ENCODE measurements around the gene RNF157. TPM values are rescaled to one million over a fixed set of nuclear protein-coding genes. Genes with fewer than 3 reads are reported as not detected.

Gene RNF157
- total RNA-seq, 1 experiment from 2014 or later: 29.3 TPM

DNA sequence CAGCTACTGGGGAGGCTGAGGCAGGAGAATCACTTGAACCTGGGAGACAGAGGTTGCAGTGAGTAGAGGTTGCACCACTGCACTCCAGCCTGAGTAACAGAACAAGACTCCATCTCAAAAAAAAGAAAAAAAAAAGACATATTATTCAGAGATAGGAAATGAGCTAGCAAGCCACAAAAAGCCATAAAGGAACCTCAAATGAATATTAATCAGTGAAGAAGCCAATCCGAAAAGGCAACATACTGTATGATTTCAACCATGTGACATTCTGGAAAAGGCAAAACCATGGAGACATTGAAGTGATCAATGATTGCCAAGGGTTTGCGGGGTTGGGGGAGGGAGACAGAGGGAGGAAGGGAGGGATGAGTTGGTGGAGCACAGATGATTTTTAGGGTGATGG is 128.3 kb downstream of the RNF157 start:
- Mint-ChIP-seq H3K4me3 (ENCODE audit: unreplicated experiment) (no peak overlapping the region), H3K36me3 (ENCODE audit: insufficient read depth, unreplicated experiment) (peaks cover 6% of the 10 kb centered on the region), H3K4me1 (ENCODE audit: low read depth, unreplicated experiment) (no peaks in the 10 kb centered on the region), H3K27me3 (ENCODE audit: insufficient read depth, unreplicated experiment) (no peaks in the 10 kb centered on the region), H3K27ac (ENCODE audit: unreplicated experiment) (no peak overlapping the region), H3K9me3 (ENCODE audit: unreplicated experiment) (peaks cover 9% of the 10 kb centered on the region)
- H3K4me1 ChIP-seq: no peaks in the 10 kb centered on the region
- H3K27me3 ChIP-seq (replicated peaks; ENCODE audit: control insufficient read depth, insufficient read depth, low read length): no peaks in the 10 kb centered on the region
- H3K9me3 ChIP-seq: no peaks in the 10 kb centered on the region
- TF ChIP-seq, protein P1, sequence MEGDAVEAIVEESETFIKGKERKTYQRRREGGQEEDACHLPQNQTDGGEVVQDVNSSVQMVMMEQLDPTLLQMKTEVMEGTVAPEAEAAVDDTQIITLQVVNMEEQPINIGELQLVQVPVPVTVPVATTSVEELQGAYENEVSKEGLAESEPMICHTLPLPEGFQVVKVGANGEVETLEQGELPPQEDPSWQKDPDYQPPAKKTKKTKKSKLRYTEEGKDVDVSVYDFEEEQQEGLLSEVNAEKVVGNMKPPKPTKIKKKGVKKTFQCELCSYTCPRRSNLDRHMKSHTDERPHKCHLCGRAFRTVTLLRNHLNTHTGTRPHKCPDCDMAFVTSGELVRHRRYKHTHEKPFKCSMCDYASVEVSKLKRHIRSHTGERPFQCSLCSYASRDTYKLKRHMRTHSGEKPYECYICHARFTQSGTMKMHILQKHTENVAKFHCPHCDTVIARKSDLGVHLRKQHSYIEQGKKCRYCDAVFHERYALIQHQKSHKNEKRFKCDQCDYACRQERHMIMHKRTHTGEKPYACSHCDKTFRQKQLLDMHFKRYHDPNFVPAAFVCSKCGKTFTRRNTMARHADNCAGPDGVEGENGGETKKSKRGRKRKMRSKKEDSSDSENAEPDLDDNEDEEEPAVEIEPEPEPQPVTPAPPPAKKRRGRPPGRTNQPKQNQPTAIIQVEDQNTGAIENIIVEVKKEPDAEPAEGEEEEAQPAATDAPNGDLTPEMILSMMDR (IDR thresholded peaks at IDR 0.05; ENCODE audit: insufficient read depth in 1 of 2, low read depth in 1 of 2, low read length in 1 of 2, severe bottlenecking in 1 of 2, unreplicated experiment in 1 of 2): no peak
- ChIA-PET CTCF (interaction anchor here (0.7 kb wide), 1 partner anchor 25 kb away, joined by 3 read pairs; no protein-coding TSS in a partner anchor), POLR2A (interaction anchor here (0.6 to 0.7 kb wide), 2 partner anchors 27 to 39 kb away, joined by 3 to 7 read pairs; partner anchors contain the start of gene SRP68)
- no peaks in the 10 kb centered on the region for H3K36me3 ChIP-seq (ENCODE audit: control insufficient read depth, insufficient read depth, low read length)
- H3K4me3 ChIP-seq (ENCODE audit: low read depth, low read length): no peak overlapping the region
- intact Hi-C loops (cut with micrococcal nuclease; ENCODE audit: unreplicated experiment): no loop called here
- BruUV-seq (replicated peaks): no TSS peak
- DNase-seq: no peak

DNA sequence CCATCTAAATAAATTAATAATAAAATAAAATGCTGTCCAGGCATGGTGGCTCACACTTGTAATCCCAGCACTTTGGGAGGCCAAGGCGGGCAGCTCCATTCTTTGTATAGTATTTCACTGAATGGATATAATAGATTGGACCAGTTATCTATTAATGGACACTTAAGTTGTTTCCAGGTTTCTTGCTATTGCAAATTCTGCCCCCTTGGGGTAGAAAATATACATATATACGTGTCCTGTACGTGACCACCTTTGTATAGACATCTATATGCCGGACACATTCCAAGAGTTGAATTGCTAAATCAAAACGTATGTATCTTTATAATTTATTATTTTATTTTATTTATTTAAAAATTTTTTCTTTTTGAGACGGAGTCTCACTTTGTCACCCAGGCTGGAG is 132.8 kb downstream of the RNF157 start:
- no peaks in the 10 kb centered on the region for H3K9me3 Mint-ChIP-seq (ENCODE audit: unreplicated experiment)
- no peaks in the 10 kb centered on the region for H3K36me3 ChIP-seq (ENCODE audit: control insufficient read depth, insufficient read depth, low read length)
- DNase-seq: no peak
- BruUV-seq (replicated peaks): no TSS peak
- TF ChIP-seq, protein P1 (IDR thresholded peaks at IDR 0.05; ENCODE audit: insufficient read depth in 1 of 2, low read depth in 1 of 2, low read length in 1 of 2, severe bottlenecking in 1 of 2, unreplicated experiment in 1 of 2): peak in 1 of 2 experiments; percentile 46
- CTCF ChIA-PET: interaction anchor here (0.7 to 1.0 kb wide), 2 partner anchors 25 to 35 kb away, joined by 3 to 7 read pairs; partner anchors contain the start of gene SRP68
- H3K4me1 ChIP-seq: peaks cover 28% of the 10 kb centered on the region
- H3K27ac Mint-ChIP-seq (ENCODE audit: unreplicated experiment): no peak overlapping the region
- H3K4me1 Mint-ChIP-seq (ENCODE audit: low read depth, unreplicated experiment): peaks cover 9% of the 10 kb centered on the region
- no peaks in the 10 kb centered on the region for H3K27me3 ChIP-seq (replicated peaks; ENCODE audit: control insufficient read depth, insufficient read depth, low read length)
- intact Hi-C loops (cut with micrococcal nuclease; ENCODE audit: unreplicated experiment): loop anchor here (2.0 to 10.0 kb wide), 2 partner anchors 25 to 157 kb away; partner anchors contain the start of gene UBALD2
- peaks cover 16% of the 10 kb centered on the region for H3K36me3 Mint-ChIP-seq (ENCODE audit: insufficient read depth, unreplicated experiment)
- no peak overlapping the region for H3K4me3 ChIP-seq (ENCODE audit: low read depth, low read length)
- no peaks in the 10 kb centered on the region for H3K27me3 Mint-ChIP-seq (ENCODE audit: insufficient read depth, unreplicated experiment)
- no peak overlapping the region for H3K4me3 Mint-ChIP-seq (ENCODE audit: unreplicated experiment)
- POLR2A ChIA-PET: no interaction called here
- no peaks in the 10 kb centered on the region for H3K9me3 ChIP-seq

DNA sequence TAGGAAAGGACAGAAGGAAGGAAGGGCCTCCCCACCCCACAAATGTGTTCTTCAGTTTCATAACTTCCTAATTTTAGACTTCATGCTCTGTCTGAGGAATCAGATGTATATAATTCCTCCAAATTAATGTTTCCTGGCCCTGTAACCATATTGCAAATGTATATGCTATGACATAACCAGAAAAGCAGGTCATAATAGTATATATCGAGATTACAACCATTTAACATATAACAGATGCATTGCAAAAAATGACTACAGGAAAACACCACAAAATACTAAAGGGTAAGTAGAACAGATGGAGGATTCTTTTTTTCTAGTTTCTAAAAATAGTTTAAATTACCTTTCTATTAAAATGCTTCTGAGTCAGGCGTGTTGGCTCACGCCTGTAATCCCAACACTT is 133.6 kb downstream of the RNF157 start:
- Mint-ChIP-seq H3K4me3 (ENCODE audit: unreplicated experiment) (no peak overlapping the region), H3K27ac (ENCODE audit: unreplicated experiment) (peak overlapping the region; percentile 22), H3K9me3 (ENCODE audit: unreplicated experiment) (no peaks in the 10 kb centered on the region), H3K36me3 (ENCODE audit: insufficient read depth, unreplicated experiment) (peaks cover 18% of the 10 kb centered on the region), H3K27me3 (ENCODE audit: insufficient read depth, unreplicated experiment) (no peaks in the 10 kb centered on the region), H3K4me1 (ENCODE audit: low read depth, unreplicated experiment) (peaks cover 9% of the 10 kb centered on the region)
- POLR2A ChIA-PET: interaction anchor here (1.0 to 1.2 kb wide), 4 partner anchors 26 to 158 kb away, joined by 3 to 21 read pairs (median 6); partner anchors contain the start of gene FOXJ1
- H3K4me1 ChIP-seq: peaks cover 28% of the 10 kb centered on the region
- CTCF ChIA-PET: interaction anchor here (0.7 to 1.5 kb wide), 13 partner anchors 13 to 173 kb away, joined by 3 to 13 read pairs (median 4); partner anchors contain the start of genes SRP68 and ZACN
- no peak overlapping the region for H3K4me3 ChIP-seq (ENCODE audit: low read depth, low read length)
- no peaks in the 10 kb centered on the region for H3K36me3 ChIP-seq (ENCODE audit: control insufficient read depth, insufficient read depth, low read length)
- no peaks in the 10 kb centered on the region for H3K9me3 ChIP-seq
- no peak for DNase-seq
- no peaks in the 10 kb centered on the region for H3K27me3 ChIP-seq (replicated peaks; ENCODE audit: control insufficient read depth, insufficient read depth, low read length)
- BruUV-seq (replicated peaks): no TSS peak
- TF ChIP-seq, protein P1 (IDR thresholded peaks at IDR 0.05; ENCODE audit: insufficient read depth in 1 of 2, low read depth in 1 of 2, low read length in 1 of 2, severe bottlenecking in 1 of 2, unreplicated experiment in 1 of 2): no peak
- intact Hi-C loops (cut with micrococcal nuclease; ENCODE audit: unreplicated experiment): loop anchor here (2.0 to 10.0 kb wide), 2 partner anchors 26 to 158 kb away; partner anchors contain the start of gene UBALD2

Measured in Caco-2 (cell line).